ENCODE results near the gene EFHC1.

The EFHC1 gene

GRCh38 chr6:52531834-52532233, 111.7 kb downstream of the EFHC1 start:
- no peak for DNase-seq (ENCODE audit: insufficient read length, low spot score)
- FAIRE-seq: no peak
- no peak for TF ChIP-seq CTCF (IDR thresholded peaks at IDR 0.05; ENCODE audit: insufficient read depth, missing control alignments)

DNA sequence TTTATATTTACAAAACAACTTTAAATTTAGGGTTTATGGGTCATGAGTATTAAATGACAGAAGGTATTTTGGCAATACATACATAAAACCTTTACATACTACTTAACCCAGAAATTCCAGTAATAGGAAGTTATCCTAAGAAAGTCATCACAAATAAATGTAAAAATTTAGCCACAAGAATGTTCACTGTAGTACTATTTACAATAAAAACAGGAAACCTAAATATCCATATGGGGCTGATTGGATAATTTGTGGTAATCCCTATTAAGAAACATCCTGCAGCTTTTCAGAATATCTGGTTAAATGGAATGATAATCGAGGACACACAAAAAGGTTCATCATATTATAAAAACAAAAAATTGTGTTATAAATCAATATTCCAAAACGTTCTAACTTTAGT, 112.3 kb downstream of the EFHC1 start:
- TF ChIP-seq CTCF (IDR thresholded peaks at IDR 0.05; ENCODE audit: insufficient read depth, missing control alignments): no peak
- FAIRE-seq: no peak
- no peak for DNase-seq (ENCODE audit: insufficient read length, low spot score)

DNA sequence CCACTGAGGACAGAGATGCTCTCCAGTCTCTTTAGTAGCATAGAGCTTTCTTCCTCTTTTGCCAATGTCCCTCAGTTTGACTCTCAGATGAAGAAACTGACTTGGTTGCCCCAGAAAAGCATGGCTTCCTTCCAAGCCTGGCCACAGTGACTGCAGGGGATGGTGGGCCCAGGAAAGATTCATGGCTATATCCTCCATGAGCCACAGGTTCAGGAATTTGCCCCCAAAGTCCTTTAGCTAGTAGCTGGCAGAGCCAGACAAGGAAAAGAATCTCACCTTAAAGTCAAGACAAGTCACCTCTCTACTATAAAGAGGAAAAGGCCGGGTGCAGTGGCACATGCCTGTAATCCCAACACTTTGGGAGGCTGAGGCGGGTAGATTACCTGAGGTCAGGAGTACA, 113.3 kb downstream of the EFHC1 start:
- FAIRE-seq (no peak), DNase-seq (ENCODE audit: insufficient read length, low spot score) (no peak)
- no peak for TF ChIP-seq CTCF (IDR thresholded peaks at IDR 0.05; ENCODE audit: insufficient read depth, missing control alignments)

DNA sequence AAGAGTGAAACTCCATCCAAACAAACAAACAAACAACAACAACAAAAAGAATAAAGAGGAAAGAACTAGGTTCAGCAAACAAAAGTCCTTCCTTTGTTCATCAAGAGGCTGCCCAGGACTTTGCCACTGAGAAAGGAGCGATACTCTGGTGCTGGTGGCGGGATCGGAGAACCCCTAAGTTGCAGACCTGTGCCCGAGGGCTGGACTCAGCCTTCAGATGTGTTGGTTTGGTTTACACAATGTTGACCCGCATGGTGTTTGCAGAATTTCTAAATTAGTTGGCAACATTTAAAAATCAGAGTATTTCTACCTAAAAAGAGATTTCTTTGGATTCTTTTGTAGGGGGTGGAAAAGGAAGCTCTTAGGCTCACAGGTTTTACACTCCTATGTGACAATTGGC, 114.2 kb downstream of the EFHC1 start:
- TF ChIP-seq CTCF (IDR thresholded peaks at IDR 0.05; ENCODE audit: insufficient read depth, missing control alignments): no peak
- no peak for DNase-seq (ENCODE audit: insufficient read length, low spot score)
- FAIRE-seq: no peak

GRCh38 chr6:52534966-52535390, 114.8 kb downstream of the EFHC1 start:
- no peak for TF ChIP-seq CTCF (IDR thresholded peaks at IDR 0.05; ENCODE audit: insufficient read depth, missing control alignments)
- DNase-seq (ENCODE audit: insufficient read length, low spot score): no peak
- FAIRE-seq: no peak

DNA sequence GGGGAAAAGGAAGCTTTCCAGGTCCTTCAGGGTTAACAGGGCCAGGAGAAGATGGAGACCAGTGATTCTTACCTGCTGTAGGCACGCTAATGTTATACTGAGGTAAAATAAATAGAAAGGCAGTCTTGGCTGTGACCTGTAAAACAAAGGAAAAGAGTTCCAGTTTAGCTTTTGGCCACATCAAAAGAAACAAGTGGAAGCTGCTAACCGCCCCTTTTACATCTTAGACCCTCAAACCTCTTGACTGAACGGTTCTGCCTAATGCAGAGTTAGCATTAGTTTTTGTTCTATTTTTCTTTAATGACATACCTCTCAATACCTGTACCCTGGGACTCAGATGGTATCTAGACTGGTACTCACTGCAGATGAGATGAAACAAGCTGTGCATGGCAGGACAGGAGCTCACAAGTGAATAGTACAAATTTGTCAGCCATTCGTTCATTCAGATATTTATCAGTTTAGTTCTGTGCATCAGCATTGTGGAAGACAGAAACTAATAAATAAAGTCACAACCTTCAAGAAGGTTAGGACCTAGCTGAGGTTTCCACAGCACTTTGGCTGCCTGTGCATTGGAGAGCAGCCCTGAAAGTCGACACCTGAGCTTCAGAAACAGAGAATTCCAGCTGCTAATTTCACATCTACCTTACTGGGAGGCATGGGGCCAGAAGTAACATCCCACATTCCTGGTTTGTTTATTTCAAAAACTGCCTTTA, 115.7 kb downstream of the EFHC1 start:
- TF ChIP-seq CTCF (IDR thresholded peaks at IDR 0.05; ENCODE audit: insufficient read depth, missing control alignments): no peak
- no peak for FAIRE-seq
- DNase-seq (ENCODE audit: insufficient read length, low spot score): no peak

DNA sequence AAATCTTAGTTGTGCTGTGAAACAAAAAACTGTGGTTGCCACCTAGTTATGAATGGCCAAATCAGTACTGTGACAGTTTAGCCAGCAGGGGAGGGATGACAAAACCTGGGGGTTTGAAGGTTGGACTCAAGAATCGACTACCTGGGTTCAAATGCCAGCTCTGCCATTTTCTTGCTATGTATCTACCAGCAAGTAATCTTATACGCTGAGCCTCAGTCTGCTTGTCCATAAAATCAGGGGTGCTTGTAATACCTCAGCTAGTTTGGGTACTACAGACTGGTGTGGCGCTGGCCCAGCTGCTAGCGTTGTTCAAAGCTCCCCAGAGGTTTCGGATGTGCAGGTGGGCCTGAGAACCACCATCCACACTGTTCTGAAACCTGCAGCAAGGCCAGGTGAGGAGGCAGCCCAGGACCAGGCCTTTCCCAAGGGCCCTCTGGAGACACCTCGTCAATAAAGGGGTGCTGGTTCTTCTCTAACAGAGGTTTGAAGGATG, 116.3 kb downstream of the EFHC1 start:
- DNase-seq (ENCODE audit: insufficient read length, low spot score): no peak
- TF ChIP-seq CTCF (IDR thresholded peaks at IDR 0.05; ENCODE audit: insufficient read depth, missing control alignments): no peak
- no peak for FAIRE-seq

Measured in D721Med (cell line).